MM.1S (cell line): Measurements from ENCODE around the gene OTULINL.

ENCODE experiments used
- CTCF ChIP-seq: fragments of 300-600 bp; sonication (generic); IDR thresholded peaks from 2 replicates; pipeline ENCODE4 v1.5.1; 2016; ENCODE audit warnings: antibody characterized with exemption, low read length, mixed read lengths
- EZH2 ChIP-seq: fragments of 300-600 bp; sonication (generic); optimal IDR thresholded peaks from 2 replicates; pipeline ENCODE3; 2017; ENCODE audit warnings: low read depth, mild to moderate bottlenecking, antibody characterized with exemption, low read length, mixed read lengths
- EZH2phosphoT487 ChIP-seq: fragments of 300-600 bp; sonication (generic); IDR thresholded peaks from 2 replicates; pipeline ENCODE4 v1.6.1; 2018; ENCODE audit warnings: antibody characterized with exemption, low read length

DNA sequence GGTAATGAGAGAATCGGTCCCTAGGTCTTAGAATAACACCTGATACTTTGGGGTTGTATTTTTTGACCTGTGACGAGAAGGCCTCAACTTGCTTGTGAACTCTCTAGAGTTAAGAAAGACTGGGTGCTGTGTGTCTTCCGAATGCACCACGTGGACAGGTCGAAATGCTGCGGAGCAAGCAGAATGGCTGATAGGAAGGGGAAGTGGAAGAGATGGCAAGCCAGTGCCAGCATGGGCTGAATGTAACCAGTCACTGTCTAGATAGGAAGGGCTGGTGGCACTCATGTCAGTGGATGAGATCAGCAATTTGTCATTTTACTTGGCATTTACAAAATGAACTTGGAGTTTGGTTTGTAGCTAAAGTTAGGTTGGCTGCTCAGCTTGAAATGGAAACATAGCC lies 5.6 kb downstream of the OTULINL start:
- TF ChIP-seq CTCF (no peak), EZH2 (no peak), EZH2phosphoT487 (no peak)
